Transverse colon (tissue), 4 donors: ENCODE measurements around the gene PLA2G4B. TPM values are rescaled to one million over a fixed set of nuclear protein-coding genes. Genes with fewer than 3 reads are reported as not detected.
A peak's percentile ranks its signal among the peaks of the same experiment; 100 is the strongest.

Experiments
- DNase-seq: peaks from one replicate; pipeline ENCODE4 v3.0.0-alpha.2; 2019
- H3K27ac ChIP-seq, 4 donors: fragments of 200-600 bp; sonication (generic); 2 replicates each; pipeline ENCODE4 v1.5.1; 2016 to 2018; ENCODE audit warnings: inconsistent platforms in 4 of 4
- H3K27me3 ChIP-seq: fragments of 200-600 bp; sonication (generic); 2 replicates; pipeline ENCODE4 v1.5.1; 2017; ENCODE audit warnings: inconsistent platforms
- H3K36me3 ChIP-seq, 4 donors: fragments of 200-600 bp; sonication (generic); 2 replicates each; pipeline ENCODE4 v1.5.1; 2017 to 2019; ENCODE audit warnings: inconsistent platforms in 4 of 4
- H3K4me1 ChIP-seq, 4 donors: fragments of 200-600 bp; sonication (generic); 2 replicates each; pipeline ENCODE4 v1.5.1; 2017 to 2020; ENCODE audit warnings: inconsistent platforms in 4 of 4
- H3K4me3 ChIP-seq, 4 donors: fragments of 200-600 bp; sonication (generic); 1 replicate in 1 of 4; 2 replicates in 3 of 4; pipeline versions ENCODE4 v1.5.1 to v1.6.1; 2017 to 2019; ENCODE audit warnings: inconsistent platforms in 4 of 4
- H3K9me3 ChIP-seq, 2 donors: fragments of 200-600 bp; sonication (generic); 2 replicates each; pipeline ENCODE4 v1.5.1; 2017 to 2019; ENCODE audit warnings: inconsistent platforms in 2 of 2
- EP300 ChIP-seq: sonication (generic); formaldehyde crosslinking; IDR thresholded peaks from one replicate; pipeline ENCODE4 v1.6.1; 2017; ENCODE audit warnings: antibody characterized with exemption, low read depth
- POLR2A ChIP-seq: fragments of 450-650 bp; IDR thresholded peaks from one replicate; pipeline ENCODE4 v1.6.1; 2016; ENCODE audit warnings: antibody characterized with exemption, mild to moderate bottlenecking, moderate library complexity
- POLR2AphosphoS5 ChIP-seq, 3 donors: sonication (generic); formaldehyde crosslinking; IDR thresholded peaks; one replicate each; pipeline ENCODE4 v1.6.1; 2016; ENCODE audit warnings: antibody characterized with exemption in 3 of 3
- WGBS, 2 donors: methylation state at CpG; one replicate each; pipeline ENCODE4 v1.1.5; 2018; ENCODE audit warnings: low coverage in 1 of 2; 5-methylcytosine and 5-hydroxymethylcytosine counted together
- in situ Hi-C, 4 donors: fragments of 200-750 bp; cut with MboI; loops; one replicate each; pipeline versions ENCODE4 v1.15.0 to v1.15.1; 2017; ENCODE audit warnings: low sequenced_read_pairs in 3 of 4, low pct_ligation_motif_present in 1 of 4, low pct_unique_long_range_greater_than_20kb in 1 of 4
- intact Hi-C: fragments of 100-400 bp; cut with DNase I; formaldehyde crosslinking; loops from one replicate; pipeline ENCODE4 v1.15.1; 2023; ENCODE audit warnings: low total_unique reads
- total RNA-seq, 4 donors: library from RNA; depleted of rRNA; stranded (reverse); fragments of >200 nt; gene quantifications; one replicate each; pipeline ENCODE4 v1.1.0, GENCODE V29; 2016
- TF ChIP-seq, protein P1 (sequence below), 5 experiments: fragments of 200-600 bp in 3 of 5; fragments of 450-650 bp in 2 of 5; sonication (generic) in 3 of 5; IDR thresholded peaks; 1 replicate in 2 of 5; 2 replicates in 3 of 5; pipeline ENCODE4 v1.5.1; 2016 to 2017; ENCODE audit warnings: antibody characterized with exemption in 5 of 5, inconsistent platforms in 3 of 5, mild to moderate bottlenecking in 2 of 5, moderate library complexity in 1 of 5

The PLA2G4B gene
- total RNA-seq, 4 donors from 2014 or later = 1.6 to 5.2 (median 3.5) TPM; not detected in 1

- no peak overlapping the region for H3K27ac ChIP-seq
- in situ Hi-C loops = no loop called here
- intact Hi-C loops = no loop called here
- no peaks in the 10 kb centered on the region for H3K9me3 ChIP-seq
- H3K27me3 ChIP-seq = no peaks in the 10 kb centered on the region
- peak; percentile 70 for DNase-seq
- peaks cover 13 to 25% (median 18%) of the 10 kb centered on the region in 4 donors for H3K4me1 ChIP-seq
- no peak overlapping the region for H3K4me3 ChIP-seq
- no peaks in the 10 kb centered on the region for H3K36me3 ChIP-seq
- no peak for TF ChIP-seq POLR2A
- TF ChIP-seq POLR2AphosphoS5 (IDR thresholded peaks at IDR 0.05) = no peak
- TF ChIP-seq, protein P1, sequence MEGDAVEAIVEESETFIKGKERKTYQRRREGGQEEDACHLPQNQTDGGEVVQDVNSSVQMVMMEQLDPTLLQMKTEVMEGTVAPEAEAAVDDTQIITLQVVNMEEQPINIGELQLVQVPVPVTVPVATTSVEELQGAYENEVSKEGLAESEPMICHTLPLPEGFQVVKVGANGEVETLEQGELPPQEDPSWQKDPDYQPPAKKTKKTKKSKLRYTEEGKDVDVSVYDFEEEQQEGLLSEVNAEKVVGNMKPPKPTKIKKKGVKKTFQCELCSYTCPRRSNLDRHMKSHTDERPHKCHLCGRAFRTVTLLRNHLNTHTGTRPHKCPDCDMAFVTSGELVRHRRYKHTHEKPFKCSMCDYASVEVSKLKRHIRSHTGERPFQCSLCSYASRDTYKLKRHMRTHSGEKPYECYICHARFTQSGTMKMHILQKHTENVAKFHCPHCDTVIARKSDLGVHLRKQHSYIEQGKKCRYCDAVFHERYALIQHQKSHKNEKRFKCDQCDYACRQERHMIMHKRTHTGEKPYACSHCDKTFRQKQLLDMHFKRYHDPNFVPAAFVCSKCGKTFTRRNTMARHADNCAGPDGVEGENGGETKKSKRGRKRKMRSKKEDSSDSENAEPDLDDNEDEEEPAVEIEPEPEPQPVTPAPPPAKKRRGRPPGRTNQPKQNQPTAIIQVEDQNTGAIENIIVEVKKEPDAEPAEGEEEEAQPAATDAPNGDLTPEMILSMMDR (IDR thresholded peaks at IDR 0.05) = no peak
- WGBS, 2 donors = 25 to 56% methylated on average over 4 to 22 of the region's 22 CpGs
Measured at GRCh38 chr15:41892621-41893421, 54.2 kb downstream of the PLA2G4B start.

GRCh38 chr15:41893422-41894250 lies 55.0 kb downstream of the PLA2G4B start, which contains the start of gene SPTBN5:
SPTBN5 (minus strand) TSS chr15:41894053; CDS start chr15:41893497, 556 bp downstream.
- H3K9me3 ChIP-seq = no peaks in the 10 kb centered on the region
- peak within 1 kb of the TSS in 1 of 4 donors; percentile 11 for H3K4me3 ChIP-seq
- DNase-seq = no peak
- H3K36me3 ChIP-seq = no peaks in the 10 kb centered on the region
- no peaks in the 10 kb centered on the region for H3K27me3 ChIP-seq
- peak within 1 kb of the TSS; percentile 11 to 56 (median 50) for H3K27ac ChIP-seq
- 77% methylated on average over 15 of the region's 15 CpGs; no CpG with 5 or more reads in 1 of the 2 donors for WGBS, 2 donors
- peaks cover 13 to 25% (median 18%) of the 10 kb centered on the region in 4 donors for H3K4me1 ChIP-seq
- TF ChIP-seq EP300 (no peak), POLR2A (no peak), POLR2AphosphoS5 (IDR thresholded peaks at IDR 0.05) (no peak)
- in situ Hi-C loops = no loop called here
- intact Hi-C loops = no loop called here

- Histone ChIP-seq H3K27ac (peak overlapping the region; percentile 1 to 56 (median 50)), H3K36me3 (peaks cover 0 to 5% (median 0%) of the 10 kb centered on the region in 4 donors), H3K27me3 (no peaks in the 10 kb centered on the region), H3K4me3 (no peak overlapping the region), H3K4me1 (peaks cover 13 to 25% (median 18%) of the 10 kb centered on the region in 4 donors), H3K9me3 (no peaks in the 10 kb centered on the region)
- DNase-seq = no peak
- in situ Hi-C loops (no loop called here), intact Hi-C loops (no loop called here)
- no peak for TF ChIP-seq POLR2AphosphoS5 (IDR thresholded peaks at IDR 0.05)
- TF ChIP-seq EP300 = no peak
- no peak for TF ChIP-seq POLR2A
- TF ChIP-seq, protein P1 (IDR thresholded peaks at IDR 0.05) = no peak
- 85% methylated on average over 17 of the region's 17 CpGs; no CpG with 5 or more reads in 1 of the 2 donors for WGBS, 2 donors
Measured at GRCh38 chr15:41894251-41894790, 55.7 kb downstream of the PLA2G4B start.

- no peak for TF ChIP-seq POLR2AphosphoS5 (IDR thresholded peaks at IDR 0.05)
- TF ChIP-seq, protein P1 (IDR thresholded peaks at IDR 0.05) = no peak
- 44 to 83% methylated on average over 1 to 24 of the region's 24 CpGs for WGBS, 2 donors
- Histone ChIP-seq H3K9me3 (no peaks in the 10 kb centered on the region), H3K36me3 (peaks cover 0 to 5% (median 0%) of the 10 kb centered on the region in 4 donors), H3K27ac (peak overlapping the region; percentile 11 to 56 (median 50)), H3K4me1 (peaks cover 13 to 25% (median 18%) of the 10 kb centered on the region in 4 donors), H3K27me3 (no peaks in the 10 kb centered on the region), H3K4me3 (peak overlapping the region in 1 of 4 donors; percentile 11)
- peak; percentile 68 for DNase-seq
- in situ Hi-C loops (no loop called here), intact Hi-C loops (no loop called here)
Measured at GRCh38 chr15:41894791-41895463, 56.3 kb downstream of the PLA2G4B start.
